HG03460 (cell line): Measurements from ENCODE around the gene TP53AIP1.

Source experiments
- ATAC-seq: cut with Tn5 transposase; IDR thresholded peaks from one replicate; pipeline ENCODE4 v1.9.1; 2021; ENCODE audit not compliant: unreplicated experiment

Gene TP53AIP1

DNA sequence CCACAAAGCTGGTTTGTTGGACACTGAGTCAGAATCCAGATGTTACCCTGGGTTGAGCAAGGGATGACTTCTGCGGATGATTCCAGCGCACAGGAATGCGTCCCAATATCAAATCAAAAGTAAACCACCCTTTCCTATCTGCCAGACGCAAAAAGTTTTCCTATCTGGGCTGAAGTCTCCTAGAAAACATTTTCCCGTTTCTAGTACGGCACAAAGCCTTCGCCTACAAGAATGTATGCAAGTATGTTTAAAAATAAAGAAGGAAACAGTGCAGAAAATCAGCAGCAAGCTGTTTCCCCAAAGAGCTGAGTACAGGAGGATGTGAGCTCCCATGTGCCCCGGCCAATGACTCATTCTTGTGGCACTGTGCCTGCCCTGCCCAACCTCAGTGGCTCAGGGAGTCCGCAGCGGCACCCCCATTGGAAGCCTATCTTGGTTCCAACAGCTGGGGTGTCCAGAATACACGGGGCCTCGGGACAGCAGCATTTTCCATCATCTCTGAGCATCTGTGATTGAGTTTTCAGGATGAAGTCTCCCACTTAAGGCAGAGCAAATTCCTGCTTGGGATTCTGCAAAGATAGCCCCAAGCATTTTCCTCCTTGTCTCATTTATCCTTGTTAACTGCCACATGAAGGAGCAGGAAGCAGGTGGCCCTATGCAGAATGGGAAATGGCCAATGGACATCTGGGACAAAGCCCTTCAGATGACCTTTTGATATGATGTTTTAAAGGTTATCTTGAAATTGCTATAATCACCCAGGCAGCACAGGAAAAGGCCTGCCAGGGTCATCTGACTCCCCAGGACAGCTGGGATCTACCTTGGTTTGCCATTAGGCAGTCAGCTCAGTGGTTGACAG, 34.1 kb downstream of the TP53AIP1 start:
- no peak for ATAC-seq

- no peak for ATAC-seq
Measured at GRCh38 chr11:128907585-128907984, 35.1 kb downstream of the TP53AIP1 start.

- no peak for ATAC-seq
Measured at GRCh38 chr11:128906185-128907050, 36.3 kb downstream of the TP53AIP1 start.

DNA sequence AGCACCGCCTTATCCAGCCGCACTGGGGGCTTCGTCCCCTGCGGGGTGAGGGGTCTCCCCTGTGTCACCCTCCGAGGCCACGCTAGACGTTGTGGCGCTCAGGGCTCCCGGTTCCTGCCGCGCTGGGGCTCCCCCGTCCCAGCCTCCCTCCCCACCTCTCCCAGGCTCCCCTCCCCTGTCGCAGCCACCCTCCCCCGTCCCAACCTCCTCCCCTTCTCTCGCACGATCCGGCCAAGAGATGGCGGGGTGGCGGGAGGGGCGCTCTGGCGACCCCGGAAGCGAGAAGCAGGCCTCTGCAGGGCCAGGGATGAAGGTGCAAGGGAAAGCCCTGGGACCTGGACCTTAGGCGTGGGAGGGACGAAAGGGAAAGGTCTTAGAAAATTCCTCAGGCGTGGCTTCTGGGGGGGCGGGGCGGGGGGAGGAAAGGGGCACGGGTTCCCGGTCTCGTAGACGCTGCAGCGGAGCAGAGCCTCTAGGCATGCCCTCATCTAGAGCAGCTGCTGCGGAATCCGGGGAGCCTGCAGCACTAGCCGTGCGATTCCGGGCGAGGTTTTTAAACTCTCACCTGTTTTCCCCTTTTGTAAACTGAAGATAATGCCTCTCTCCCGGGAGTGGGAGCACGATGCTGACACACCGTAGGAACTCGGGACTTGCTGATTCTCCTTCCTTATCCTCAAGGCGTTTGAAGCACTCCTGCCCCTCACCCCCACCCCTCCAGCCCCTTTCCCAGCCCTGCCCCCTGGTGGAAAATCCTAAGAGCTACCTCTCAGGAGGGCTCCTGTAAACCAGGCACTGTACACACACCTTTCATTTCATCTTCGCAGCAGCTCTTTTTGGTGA, 37.1 kb downstream of the TP53AIP1 start:
- ATAC-seq: peak; percentile 31

GRCh38 chr11:128904656-128905344, 37.9 kb downstream of the TP53AIP1 start:
- peak; percentile 41 for ATAC-seq

GRCh38 chr11:128904303-128904655, 38.4 kb downstream of the TP53AIP1 start:
- ATAC-seq: no peak

DNA sequence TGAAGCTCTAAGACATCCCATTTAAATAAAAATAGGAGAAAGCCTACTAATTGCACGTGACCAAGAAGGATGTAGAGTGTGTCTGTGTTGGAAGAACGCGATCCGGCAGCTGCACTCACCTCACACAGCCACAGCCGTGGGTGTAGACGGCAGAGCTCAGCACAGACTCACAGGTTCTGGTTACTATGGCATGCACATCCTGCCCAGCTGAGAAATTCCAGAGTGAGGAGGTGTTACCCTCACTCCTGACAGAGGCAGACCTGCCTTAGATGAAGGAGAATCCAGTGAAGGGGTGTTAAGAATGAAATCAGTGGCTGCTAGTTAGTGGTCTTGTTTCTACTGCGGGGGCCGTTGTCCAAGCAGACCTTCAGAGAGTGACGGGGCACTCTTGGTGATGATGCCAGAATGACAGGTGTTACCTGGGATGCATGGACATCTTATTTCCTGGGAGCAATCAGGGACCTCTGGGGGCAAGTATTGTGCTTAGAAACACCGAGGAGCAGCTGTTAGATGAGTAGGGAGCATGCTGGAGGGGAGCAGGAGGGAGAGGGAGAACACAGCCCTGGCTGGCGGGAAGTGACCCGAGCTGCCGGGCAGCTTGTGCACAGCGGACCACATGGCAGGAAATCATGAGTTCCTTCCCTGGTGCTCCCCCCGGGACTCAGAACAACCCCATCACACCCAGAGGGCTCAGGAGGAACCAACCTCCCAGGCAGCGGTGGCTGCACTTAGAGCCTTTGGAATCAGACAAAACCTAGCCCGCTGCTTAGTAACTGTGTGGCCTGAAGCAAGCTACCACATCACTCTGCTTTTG, 39.2 kb downstream of the TP53AIP1 start:
- ATAC-seq: no peak

- ATAC-seq: no peak
Measured at GRCh38 chr11:128902515-128903066, 40.1 kb downstream of the TP53AIP1 start.

DNA sequence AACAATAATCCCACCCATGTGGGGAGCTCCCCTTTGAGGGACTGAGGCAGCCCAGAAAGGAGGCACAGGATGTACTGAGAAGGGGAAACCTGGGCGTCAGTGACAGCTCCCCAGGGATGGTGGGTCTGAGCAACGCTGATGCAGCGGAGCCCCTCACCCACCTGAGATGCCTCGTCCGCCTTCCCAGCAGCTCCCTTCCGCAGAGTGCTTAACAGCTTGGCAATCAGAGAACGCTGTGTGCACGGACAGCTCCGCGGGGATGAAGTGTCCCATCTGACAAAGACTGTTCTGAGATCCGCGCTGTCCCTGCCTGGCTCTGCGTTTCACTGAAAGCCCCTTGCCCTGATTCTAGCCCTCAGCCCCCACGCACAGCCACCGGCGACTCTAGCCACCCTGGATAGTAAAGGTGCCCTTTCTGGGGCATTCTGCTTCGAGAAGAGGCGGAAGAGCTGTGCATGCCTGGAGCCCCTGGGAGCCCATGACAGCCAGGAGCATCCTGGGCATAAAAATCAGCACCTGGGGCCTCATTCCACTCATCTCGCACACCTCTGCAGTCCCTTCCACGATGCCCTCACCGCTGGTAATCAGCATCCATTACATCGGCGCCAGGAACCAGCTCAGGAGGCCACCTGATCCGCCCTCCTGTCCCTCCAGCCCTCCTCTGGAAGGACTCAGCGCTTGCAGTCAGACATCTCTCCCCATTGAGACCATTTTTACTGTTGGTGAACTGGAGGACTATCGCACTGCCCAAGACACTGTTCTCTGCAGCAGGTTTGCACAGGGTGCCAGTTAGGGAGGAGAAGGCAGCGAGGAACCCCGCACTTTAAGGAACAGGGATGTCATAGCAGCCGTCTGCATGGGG, 40.8 kb downstream of the TP53AIP1 start:
- no peak for ATAC-seq

DNA sequence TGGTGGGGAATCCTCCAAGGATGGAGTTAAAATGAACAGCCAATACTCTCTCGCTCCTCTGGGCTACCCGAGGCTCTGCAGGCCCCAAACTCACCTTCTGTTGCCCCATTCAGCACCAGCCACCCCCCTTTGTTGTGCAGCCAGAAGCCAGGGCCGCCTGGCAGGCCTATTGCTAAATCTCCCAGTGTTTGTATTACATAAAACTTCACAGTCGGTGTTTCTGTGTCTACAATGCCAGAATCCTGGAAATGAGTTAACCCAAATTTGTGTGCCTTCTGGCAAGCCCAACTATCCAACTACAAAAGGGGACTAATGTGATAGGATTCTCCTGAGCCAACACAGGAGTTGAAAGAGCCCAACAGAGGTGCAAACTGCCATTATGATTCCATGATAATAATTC, 42.2 kb downstream of the TP53AIP1 start:
- ATAC-seq: no peak

DNA sequence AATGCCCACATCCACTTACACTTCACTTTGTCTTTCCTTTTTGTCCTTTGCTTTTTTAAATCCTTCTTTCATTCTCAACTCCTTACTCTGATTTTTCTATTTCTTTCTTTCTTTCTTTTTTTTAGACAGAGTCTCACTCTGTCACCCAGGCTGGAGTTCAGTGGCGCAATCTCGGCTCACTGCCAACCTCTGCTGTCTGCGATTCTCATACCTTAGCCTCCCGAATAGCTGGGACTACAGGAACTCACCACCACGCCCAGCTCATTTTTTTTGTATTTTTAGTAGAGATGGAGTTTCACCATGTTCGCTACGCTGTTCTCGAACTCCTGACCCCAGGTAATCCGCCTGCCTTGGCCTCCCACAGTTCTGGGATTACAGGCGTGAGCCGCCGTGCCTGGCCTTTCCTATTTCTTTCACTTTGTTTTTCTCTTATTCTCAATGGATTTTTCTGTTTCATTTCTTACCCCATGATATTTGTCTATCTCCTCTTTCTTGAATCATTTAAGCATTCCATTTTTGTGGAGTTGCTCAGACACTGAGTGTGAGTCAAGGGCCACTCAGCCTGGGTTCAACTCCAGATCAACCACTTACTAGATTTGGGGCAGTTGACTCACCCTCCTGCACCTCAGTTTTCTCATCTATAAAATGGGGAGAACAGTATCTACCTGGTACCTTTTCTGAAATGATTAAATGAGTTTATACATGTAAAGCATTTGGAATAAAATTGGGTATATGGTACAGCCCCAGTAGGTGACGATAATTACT, 43.9 kb downstream of the TP53AIP1 start:
- no peak for ATAC-seq

DNA sequence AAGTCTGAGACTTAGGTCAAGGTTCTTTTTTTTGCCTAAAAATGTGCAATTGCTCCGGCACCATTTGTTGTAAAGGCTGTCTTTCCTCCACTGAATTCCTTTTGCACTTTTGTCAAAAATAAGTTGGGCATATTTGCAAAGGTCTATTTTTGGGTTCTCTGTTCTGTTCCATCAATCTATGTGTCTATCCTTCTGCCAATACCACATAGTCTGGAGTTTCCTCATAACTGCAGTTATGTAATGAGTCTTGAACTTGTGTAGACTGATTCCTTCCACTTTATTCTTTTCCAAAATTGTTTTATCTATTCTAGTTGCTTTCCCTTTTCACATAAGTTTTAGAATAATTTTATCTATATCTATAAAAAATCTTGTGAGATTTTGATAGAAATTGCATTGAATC, 44.8 kb downstream of the TP53AIP1 start:
- no peak for ATAC-seq

DNA sequence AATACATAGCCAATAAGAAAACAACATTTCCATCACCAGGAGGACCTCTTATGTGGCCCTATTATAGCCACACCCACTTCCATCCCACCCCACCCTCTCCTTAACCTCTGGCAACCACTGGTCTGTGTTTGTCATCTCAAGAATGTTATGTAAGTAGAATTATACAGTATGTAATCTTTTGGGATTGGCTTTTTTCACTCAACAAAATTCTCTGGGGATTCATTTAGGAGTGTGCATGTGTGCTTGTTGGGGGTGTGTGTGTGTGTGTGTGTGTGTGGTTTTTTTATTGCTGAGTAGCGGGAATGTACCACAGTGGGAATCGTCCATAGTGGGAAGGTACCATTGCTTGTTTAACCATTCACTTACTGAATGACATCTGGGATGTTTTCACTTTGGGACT, 46.3 kb downstream of the TP53AIP1 start:
- no peak for ATAC-seq

DNA sequence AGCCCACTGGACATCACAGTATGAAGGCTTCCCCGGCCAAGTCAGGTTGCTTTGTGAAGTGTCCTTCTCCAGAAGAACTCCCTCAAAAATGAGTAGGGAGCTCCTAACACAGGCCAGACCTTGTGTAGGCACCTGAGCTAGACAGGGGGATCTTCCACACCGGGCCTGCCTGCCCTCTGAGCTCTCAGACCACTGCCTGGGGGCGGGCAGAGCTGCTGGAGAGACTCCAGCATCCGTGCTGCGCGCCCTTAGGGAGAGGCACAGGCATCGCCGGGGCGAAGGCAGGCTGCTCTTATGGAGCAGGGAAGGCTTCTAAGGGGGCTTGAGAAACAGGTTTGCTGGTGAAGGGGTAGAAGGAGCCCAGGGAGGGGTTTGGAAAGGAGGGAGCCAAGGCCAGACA, 47.1 kb downstream of the TP53AIP1 start:
- no peak for ATAC-seq

- ATAC-seq: no peak
Measured at GRCh38 chr11:128894685-128895084, 48.0 kb downstream of the TP53AIP1 start.

GRCh38 chr11:128894286-128894681, 48.4 kb downstream of the TP53AIP1 start:
- no peak for ATAC-seq

DNA sequence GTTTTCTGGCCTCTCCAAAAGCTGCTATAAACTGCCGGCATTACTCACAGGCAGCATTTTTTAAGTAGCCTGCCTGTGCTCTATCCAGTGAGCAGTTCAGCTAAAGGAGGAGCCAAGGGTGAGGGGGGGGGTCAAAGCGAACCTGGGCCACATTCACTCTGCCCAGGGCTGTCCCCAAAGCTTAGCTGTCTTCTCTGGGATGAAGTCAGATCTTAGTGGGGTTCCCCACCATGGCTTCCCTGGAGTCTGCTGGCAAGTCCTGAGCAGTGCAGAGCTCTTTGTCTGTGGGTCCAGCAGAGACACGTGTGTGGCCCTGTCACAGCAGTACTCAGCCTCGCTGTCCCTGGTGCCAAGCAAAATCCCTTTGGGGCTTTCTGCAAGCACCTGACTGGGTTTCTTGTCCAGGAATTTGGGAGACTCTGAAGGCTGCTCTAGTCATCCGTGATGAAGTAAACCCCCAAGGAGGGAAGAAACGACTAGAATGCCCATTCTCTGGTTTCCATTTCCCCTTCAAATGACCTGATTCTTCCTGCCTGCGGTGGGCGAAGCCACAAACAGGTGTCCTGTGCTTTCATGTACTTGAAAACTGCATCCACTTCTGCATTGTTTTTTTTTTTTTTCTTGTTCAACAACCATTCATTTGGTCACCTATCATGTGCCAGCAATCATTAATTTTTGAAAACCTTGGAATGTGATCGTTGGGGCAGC, 48.9 kb downstream of the TP53AIP1 start:
- ATAC-seq: peak; percentile 66
